Measurements from ENCODE around the gene TBC1D2. TPM values are rescaled to one million over a fixed set of nuclear protein-coding genes. Genes with fewer than 3 reads are reported as not detected.
"Not testable (repeated sequence)": the region's sequence is repeated elsewhere in the genome, so short reads cannot be mapped to it uniquely, and the experiment has no call there.

TBC1D2 gene, protein sequence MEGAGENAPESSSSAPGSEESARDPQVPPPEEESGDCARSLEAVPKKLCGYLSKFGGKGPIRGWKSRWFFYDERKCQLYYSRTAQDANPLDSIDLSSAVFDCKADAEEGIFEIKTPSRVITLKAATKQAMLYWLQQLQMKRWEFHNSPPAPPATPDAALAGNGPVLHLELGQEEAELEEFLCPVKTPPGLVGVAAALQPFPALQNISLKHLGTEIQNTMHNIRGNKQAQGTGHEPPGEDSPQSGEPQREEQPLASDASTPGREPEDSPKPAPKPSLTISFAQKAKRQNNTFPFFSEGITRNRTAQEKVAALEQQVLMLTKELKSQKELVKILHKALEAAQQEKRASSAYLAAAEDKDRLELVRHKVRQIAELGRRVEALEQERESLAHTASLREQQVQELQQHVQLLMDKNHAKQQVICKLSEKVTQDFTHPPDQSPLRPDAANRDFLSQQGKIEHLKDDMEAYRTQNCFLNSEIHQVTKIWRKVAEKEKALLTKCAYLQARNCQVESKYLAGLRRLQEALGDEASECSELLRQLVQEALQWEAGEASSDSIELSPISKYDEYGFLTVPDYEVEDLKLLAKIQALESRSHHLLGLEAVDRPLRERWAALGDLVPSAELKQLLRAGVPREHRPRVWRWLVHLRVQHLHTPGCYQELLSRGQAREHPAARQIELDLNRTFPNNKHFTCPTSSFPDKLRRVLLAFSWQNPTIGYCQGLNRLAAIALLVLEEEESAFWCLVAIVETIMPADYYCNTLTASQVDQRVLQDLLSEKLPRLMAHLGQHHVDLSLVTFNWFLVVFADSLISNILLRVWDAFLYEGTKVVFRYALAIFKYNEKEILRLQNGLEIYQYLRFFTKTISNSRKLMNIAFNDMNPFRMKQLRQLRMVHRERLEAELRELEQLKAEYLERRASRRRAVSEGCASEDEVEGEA
- 2.3 TPM for total RNA-seq
- long read RNA-seq, partial matches to known transcripts: 1 of 2 reads
- long read RNA-seq, other reads (novel, unspliced or antisense): 0 of 2 reads

DNA sequence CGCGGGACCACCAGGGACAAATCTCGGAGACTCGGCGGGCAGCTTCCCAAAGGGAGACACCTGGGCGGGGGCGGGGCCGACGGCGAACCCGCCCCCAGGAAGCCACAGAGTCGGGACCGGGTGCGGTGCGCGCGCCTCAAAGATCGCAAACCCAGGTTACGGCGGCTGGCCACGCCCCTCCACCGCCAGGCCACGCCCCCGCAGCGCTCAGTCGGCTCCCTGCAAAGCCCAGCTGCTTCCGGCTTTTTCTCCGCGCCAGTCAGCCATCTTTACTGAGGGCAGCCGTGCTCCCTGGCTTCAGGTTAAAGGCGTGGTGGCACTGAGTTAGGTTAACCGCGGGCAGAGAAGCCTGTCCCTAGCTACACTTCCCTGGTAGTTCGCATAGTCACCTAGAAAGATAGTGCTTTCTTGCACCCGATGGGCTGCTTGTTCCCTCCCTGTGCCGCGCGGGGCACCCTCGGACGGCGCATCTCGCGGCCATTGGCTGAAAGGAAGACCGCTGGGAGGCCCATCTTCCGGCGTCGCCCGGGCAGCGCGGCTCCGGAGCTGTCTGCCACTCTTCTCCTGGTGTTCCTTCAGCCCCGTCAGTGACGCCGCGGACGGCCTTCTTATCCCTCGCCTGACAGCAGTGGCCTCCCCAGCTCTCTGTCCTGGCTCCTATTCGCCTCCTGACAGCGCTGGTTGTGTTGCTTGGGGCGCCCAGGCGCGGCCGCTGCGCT, at the start of gene TBC1D2:
Gene TBC1D2 (minus strand): TSS at position 72 of the 719 bp plus-strand sequence. CDS start 108 bp downstream, outside the sequence.
- ATAC-seq (peak; percentile 98), DNase-seq (ENCODE audit: missing footprints) (peak; percentile 98)
- intact Hi-C loops (cut with DNase I): loop anchor here (1.0 to 5.0 kb wide), 3 partner anchors 273 to 558 kb away; partner anchors contain the start of genes ANP32B, TRMO and XPA

DNA sequence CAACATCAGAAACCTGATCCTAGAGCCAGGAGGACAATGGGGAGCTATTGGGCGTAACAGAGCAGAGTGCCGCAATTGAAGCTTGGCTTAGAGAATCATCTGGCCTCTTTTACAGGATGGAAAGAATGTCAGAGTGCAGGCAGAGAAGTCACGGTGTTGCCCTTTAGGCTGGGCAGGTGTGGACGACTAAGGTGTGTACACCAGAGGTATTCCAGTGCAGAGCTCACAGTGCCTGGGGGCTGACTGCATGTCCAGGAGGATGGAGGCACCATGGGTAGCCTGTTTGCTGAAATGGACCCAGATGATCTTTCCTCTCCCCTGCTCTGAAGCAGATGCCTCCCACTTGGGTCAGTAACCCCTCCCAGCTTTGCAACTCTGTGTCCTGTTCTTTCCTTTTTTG, 48.9 kb upstream of the TBC1D2 start:
- intact Hi-C loops (cut with DNase I): no loop called here
- no peak for ATAC-seq
- no peak for DNase-seq (ENCODE audit: missing footprints)

DNA sequence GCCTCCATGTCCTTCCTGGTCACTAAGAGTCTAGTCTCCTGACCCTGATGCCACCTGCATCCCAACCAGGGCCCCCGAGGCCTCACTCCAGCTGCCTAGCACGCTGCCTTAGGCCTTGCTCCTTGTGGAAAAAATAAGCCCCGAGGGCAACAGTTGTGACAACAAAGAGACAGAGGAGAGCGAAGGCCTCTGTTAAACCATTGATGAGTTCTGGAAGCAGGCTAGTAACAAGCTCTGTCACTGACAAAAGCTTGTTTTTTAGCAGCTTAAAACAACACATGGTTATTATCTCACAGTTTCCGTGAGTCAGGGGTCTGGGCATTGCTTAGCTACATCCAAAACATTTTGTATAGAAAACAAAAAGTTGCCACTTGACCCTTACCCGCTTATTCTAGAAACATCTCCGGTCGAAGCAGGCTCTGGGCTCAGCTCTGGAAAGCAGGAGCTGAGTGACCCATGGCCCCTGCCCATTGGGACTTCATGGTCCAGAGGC, 48.2 kb upstream of the TBC1D2 start:
- ATAC-seq (no peak), DNase-seq (ENCODE audit: missing footprints) (no peak)
- intact Hi-C loops (cut with DNase I): no loop called here

DNA sequence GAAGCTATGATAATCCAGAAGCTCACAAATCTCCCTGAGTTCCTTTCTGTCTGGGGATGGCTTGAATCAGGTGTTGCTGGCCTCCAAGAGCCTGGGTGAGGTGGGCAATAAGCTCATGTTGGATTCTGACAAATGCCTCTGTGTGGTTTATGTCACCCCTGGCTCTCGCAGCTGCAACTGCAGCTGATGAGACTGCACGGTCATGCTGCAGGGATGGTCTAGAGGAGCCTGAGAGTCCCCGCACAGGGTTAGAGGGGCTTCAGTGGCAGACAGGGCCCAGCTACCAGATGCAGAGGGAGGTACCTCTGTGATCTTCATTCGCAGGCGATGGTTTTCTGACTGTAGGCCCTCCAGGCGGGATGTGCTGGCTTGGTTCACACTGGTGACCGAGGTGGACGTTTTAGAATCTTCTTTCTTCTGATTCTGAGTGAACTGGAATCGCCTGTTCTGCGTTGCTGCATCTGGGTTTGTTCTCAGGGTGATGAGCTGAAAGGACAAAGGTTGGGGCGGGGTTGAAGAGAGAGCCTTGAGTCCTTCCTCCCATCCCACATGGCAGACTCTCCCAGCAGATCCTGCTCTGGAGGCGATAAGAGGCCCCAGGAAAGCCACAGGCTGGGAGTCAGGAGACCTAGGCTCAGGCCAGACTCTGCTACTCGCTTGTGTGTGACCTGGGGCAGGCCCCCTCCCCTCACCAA, 47.6 kb upstream of the TBC1D2 start:
- no peak for DNase-seq (ENCODE audit: missing footprints)
- peak; percentile 31 for ATAC-seq
- intact Hi-C loops (cut with DNase I): no loop called here

DNA sequence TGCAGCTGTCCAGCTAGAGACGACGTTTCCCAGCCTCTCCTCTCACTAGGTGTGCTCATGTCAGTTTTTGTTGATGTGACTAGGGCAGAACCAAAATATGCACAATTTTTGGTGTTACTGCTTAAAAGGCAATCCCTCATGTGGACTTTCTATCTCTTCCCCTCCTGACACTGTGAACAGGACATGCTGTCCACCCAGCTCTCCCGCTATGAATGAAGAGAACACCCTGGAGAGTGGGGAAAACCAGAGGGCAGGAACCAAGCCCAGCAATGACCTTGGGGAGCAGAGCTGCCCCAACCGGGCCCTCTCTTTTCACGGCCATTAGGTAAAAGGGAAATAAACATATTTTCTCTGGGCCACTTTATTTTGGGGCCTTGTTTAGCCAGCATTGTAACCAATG, 46.7 kb upstream of the TBC1D2 start:
- DNase-seq (ENCODE audit: missing footprints) (no peak), ATAC-seq (no peak)
- intact Hi-C loops (cut with DNase I): no loop called here

DNA sequence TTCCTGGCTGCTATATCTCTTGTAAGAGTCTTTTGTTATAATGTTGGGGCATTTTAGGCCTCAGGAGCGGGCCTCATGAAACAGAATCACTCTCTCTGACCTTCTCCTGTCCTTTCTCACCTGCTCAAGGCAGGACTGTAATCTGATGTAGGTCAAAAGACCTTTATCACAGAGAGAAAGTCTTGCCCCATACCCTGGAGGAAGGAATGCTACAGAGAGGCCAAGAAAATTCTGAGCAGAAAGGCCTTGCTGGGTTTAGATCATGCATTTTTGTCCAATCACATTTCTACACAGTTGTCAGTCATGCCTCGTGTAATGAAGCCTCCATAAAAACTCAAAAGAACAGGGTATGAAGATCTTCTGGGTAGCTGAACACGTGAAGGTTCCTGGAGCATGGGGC, 45.2 kb upstream of the TBC1D2 start:
- ATAC-seq (no peak), DNase-seq (ENCODE audit: missing footprints) (no peak)
- intact Hi-C loops (cut with DNase I): no loop called here

DNA sequence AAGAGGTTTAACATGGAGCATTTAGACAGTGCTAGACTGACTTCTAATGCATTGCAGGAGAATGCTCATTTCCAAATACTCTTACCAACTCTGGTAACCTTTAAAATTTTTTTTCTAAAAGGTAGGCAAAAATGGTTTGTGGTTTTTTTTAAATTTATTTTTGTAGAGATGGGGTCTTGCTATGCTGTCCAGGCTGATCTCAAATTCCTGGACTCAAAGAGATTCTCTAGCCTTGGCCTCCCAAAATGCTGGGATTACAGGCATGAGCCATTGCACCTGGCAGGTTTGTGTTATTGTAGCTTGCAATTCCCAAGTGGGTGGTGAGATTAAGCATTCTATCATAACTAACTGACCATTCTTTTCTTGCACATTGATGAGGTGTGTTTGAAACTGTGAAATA, 43.0 kb upstream of the TBC1D2 start:
- DNase-seq (ENCODE audit: missing footprints) (no peak), ATAC-seq (no peak)
- intact Hi-C loops (cut with DNase I): no loop called here

DNA sequence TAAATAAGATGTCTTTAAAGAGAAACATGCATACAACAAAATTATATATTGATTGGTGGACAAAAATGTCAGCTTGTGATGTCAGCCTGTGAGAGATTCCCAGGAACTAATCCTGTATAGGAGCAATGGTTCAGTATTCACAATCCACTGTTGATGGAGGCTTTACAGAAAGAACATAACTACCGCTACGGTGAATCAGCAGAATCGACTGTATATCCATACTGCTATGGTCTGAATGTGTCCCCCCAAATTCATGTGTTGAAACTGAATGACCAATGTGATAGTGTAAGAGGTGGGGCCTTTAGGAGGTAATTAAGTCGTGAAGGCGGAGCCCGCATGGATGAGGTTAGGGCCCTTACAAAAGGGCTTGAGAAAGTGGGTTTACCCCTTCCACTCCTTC, 40.4 kb upstream of the TBC1D2 start:
- no peak for ATAC-seq
- intact Hi-C loops (cut with DNase I): no loop called here
- no peak for DNase-seq (ENCODE audit: missing footprints)

DNA sequence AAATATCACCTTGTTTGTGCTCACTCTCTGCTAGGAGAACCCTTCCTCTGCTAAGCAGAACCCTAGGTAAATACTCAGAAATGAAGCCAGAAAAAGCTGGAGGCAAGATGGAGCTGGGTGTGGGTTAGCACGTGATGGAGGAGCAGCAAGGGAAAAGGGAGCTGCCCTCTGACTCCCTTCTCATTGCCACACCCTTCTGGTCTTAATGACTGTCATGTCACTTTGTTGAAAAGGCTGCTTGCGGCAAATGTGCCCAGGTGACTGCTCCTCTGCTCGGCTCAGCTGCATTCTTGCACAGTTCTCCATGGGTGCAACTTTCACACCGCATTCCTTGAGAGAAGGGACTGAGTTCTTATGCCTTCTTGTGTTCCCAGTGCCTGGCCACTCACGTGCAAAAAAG, 36.4 kb upstream of the TBC1D2 start:
- ATAC-seq (no peak), DNase-seq (ENCODE audit: missing footprints) (no peak)
- intact Hi-C loops (cut with DNase I): no loop called here

DNA sequence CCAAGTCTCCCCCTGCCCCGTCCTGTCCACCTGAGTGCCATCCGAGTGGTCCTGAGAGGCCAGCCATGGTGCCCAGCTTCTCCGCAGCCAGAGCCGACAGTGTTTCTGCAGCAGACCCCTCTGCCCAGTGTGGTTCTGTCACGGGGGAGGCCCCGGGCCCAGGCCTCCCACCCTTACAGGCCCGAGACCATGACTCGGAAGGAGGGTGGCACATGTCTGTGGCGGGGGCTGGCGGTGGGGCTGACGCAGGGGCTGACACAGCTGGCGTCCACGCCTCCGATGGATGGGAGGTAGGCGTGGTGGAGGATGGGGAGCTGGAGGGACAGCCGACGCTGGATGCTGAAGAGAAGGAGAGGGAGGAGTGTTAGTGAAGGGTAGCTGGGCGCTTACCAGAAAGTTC, 35.0 kb upstream of the TBC1D2 start:
- intact Hi-C loops (cut with DNase I): no loop called here
- ATAC-seq: no peak
- no peak for DNase-seq (ENCODE audit: missing footprints)

DNA sequence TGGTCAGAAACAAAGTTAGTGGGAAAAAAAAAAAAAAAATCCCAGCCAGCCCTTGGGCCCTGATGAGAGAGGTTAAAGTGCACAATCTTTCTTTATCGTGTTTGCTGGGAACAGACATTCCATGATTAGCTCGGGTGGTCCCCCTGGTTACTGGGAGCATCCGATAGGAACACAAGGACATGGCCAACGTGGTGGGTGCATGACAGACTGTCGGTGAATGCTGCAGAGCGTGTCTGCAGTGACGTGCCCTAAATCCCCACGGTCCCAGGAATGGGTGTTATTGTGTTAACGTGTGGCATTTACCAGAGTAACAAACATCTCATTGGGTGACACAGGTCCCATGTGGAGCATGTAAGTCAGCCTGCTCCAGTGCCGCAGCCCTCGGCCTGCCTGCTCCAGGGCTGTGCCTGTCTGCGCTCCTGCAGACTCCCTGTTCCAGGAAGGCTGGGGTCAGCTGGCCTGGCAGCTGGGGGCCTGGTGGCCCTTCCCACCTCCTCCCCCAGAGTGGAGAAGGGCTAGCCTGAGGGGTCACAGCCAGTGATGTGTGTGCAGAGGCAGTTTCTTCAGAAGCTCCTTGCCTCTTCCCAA, 34.3 kb upstream of the TBC1D2 start:
- no peak for ATAC-seq
- intact Hi-C loops (cut with DNase I): no loop called here
- no peak for DNase-seq (ENCODE audit: missing footprints)

DNA sequence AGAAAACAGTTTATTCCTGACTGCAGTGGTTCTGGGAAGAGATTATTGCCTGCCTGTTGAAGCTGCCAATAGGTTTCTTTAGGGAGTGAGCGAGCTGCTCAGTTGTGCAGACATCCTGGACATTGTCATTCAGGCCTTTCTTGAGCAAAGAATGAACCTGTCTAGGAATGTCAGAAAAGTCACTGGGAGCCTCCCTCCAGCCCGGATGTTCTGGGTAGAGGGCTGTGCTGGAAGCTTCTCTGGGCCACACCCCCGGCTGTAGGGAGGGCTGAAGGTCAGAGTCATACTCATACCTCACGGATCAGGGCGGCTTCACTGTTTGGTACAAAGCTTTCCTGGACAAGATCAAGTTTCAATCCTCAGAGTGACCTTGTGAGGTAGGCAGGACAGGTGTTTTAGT, 33.4 kb upstream of the TBC1D2 start:
- no peak for ATAC-seq
- intact Hi-C loops (cut with DNase I): no loop called here
- DNase-seq (ENCODE audit: missing footprints): no peak

DNA sequence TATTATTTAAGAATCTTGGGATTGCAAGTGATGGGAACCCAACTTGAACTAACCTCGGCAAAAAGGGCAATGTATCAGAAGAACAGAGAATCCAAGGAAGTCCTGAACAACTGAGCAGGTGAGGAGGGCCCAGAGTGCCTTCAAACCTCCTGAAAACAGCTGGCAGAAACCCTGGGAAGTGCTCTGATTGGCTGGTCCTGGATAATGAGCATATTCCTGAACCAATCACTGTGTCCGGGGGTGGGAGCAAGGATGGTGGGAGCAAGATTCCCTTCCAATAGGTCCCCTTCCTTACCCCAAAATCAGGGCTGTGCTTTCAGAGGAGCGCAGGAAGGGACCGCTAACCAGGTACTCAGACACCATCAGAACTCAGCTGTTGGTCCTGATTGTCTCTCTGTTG, 31.9 kb upstream of the TBC1D2 start:
- intact Hi-C loops (cut with DNase I): no loop called here

DNA sequence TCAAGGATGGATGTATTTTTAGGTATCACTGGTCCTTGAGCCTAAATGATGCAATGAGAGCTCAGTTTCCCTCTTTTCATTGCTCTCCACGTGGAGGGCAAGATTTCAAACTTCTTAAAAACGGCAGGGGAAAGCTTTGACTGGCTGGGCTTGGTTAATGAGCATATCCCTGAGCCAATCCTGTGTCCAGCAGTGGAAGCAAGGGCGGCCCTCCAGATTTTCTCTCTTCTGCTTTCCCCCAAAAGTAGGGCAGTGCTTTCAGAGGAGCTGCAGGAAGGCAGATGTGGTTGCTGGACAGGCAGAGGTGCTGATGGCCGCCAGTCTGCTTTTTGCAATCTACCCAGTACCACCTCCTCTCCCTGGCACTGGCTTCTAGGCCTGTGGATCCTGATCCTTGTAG, 30.0 kb upstream of the TBC1D2 start:
- ATAC-seq: no peak

More for the DNA sequence above, 31.9 kb upstream of the TBC1D2 start:
- ATAC-seq: no peak
- no peak for DNase-seq (ENCODE audit: missing footprints)

DNA sequence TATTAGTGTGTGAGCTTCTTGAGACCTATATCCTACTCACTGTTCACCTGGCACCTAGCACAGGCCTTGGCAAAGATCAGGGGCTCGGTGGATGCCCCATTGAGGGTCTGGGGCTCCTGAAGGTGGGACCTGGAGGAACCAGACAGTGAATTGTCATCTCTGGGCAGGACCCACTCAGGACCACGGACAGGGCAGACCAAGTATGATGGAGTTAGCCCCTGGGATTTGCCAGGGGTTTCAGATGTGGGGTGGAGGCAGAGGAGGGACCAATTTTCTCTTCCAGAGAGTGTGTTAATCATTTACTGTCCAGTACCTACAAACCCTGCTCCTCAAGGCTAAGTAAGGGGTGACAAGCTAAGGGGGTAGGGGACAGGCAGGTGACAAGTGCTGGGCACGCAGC, 29.3 kb upstream of the TBC1D2 start:
- no peak for DNase-seq (ENCODE audit: missing footprints)
- intact Hi-C loops (cut with DNase I): no loop called here
- no peak for ATAC-seq

More for the DNA sequence above, 30.0 kb upstream of the TBC1D2 start:
- intact Hi-C loops (cut with DNase I): no loop called here
- DNase-seq (ENCODE audit: missing footprints): no peak

DNA sequence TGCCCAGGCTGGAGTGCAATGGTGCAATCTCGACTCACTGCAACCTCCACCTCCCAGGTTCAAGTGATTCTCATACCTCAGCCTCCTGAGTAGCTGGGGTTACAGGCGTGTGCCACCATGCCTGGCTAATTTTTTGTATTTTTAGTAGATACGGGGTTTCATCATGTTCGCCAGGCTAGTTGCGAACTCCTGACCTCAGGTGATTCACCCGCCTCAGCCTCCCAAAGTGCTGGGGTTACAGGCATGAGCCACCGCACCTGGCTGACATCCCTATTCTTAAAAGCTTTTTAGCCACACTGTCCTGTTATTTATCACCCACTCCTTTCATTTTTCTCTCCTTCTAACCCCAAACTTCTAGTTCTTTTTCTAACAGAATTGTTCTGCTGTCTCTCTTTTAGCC, 27.7 kb upstream of the TBC1D2 start:
- not testable (repeated sequence) for DNase-seq (ENCODE audit: missing footprints)

DNA sequence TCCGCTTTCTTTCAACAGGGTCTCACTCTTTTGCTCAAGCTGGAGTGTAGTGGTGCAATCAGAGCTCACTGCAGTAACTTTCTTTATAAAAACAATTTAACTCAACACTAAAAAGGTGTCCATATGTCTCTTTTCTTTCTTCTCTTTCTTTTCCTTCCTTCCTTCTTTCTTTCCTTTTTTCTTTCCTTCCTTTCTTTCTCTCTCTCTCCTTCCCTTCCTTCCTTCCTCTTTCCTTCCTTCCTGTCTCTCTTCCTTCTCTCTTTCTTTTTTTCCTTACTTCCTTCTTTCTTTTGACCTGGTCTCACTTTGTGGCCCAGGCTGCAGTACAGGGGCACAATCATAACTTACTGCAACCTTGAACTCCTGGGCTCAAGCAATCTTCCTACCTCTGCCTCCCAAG, 25.8 kb upstream of the TBC1D2 start:
- ATAC-seq (no peak), DNase-seq (ENCODE audit: missing footprints) (no peak)
- intact Hi-C loops (cut with DNase I): no loop called here

More for the DNA sequence above, 27.7 kb upstream of the TBC1D2 start:
- intact Hi-C loops (cut with DNase I); ATAC-seq: not testable (repeated sequence)

DNA sequence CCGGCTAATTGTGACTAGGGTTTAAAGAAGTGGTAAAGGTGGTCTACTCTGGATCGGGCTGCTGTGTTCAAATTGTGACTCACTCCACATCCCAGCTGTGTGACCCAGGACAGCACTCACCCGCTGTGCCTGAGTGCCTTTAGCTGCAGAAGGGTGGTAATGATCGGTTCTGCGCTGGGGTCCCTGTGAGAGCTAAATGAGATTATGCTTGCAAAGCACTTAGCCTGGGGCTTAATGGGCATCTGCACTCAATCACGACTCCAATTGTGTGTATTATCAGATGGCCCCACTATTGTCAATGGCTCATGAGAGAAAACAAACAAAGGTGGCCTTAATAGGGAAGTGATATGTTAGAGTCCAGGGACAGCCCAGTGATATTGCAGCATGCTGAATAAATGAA, 25.1 kb upstream of the TBC1D2 start:
- intact Hi-C loops (cut with DNase I): no loop called here
- no peak for ATAC-seq
- no peak for DNase-seq (ENCODE audit: missing footprints)

Measured in Right ventricle myocardium inferior (tissue), 1 donor.